Measurements from ENCODE around the gene DNAH11. TPM values are rescaled to one million over a fixed set of nuclear protein-coding genes. Genes with fewer than 3 reads are reported as not detected.

Gene DNAH11
- total RNA-seq, 1 donor from 2014 or later: 3.4 TPM

GRCh38 chr7:21544715-21545114, 1.9 kb downstream of the DNAH11 start:
- no peak for TF ChIP-seq CTCF (IDR thresholded peaks at IDR 0.05)
- H3K4me1 ChIP-seq: peaks cover 13% of the 10 kb centered on the region
- no peak overlapping the region for H3K27ac ChIP-seq
- no peaks in the 10 kb centered on the region for H3K9me3 ChIP-seq
- intact Hi-C loops (cut with DNase I): no loop called here
- H3K4me3 ChIP-seq: no peak overlapping the region
- no peaks in the 10 kb centered on the region for H3K36me3 ChIP-seq
- H3K27me3 ChIP-seq: peaks cover 40% of the 10 kb centered on the region
- no peak for ATAC-seq
- DNase-seq: no peak

GRCh38 chr7:21547501-21547900, 4.7 kb downstream of the DNAH11 start:
- no peak for TF ChIP-seq CTCF (IDR thresholded peaks at IDR 0.05)
- Histone ChIP-seq H3K36me3 (no peaks in the 10 kb centered on the region), H3K9me3 (no peaks in the 10 kb centered on the region), H3K4me3 (no peak overlapping the region), H3K27ac (no peak overlapping the region), H3K4me1 (peaks cover 13% of the 10 kb centered on the region), H3K27me3 (peaks cover 26% of the 10 kb centered on the region)
- no peak for ATAC-seq
- no peak for DNase-seq
- intact Hi-C loops (cut with DNase I): no loop called here

GRCh38 chr7:21548491-21548890, 5.7 kb downstream of the DNAH11 start:
- Histone ChIP-seq H3K27ac (no peak overlapping the region), H3K9me3 (no peaks in the 10 kb centered on the region), H3K27me3 (peaks cover 16% of the 10 kb centered on the region), H3K4me1 (peaks cover 3% of the 10 kb centered on the region), H3K36me3 (no peaks in the 10 kb centered on the region), H3K4me3 (no peak overlapping the region)
- no peak for ATAC-seq
- no peak for DNase-seq
- intact Hi-C loops (cut with DNase I): no loop called here
- TF ChIP-seq CTCF (IDR thresholded peaks at IDR 0.05): no peak

- intact Hi-C loops (cut with DNase I): no loop called here
- ATAC-seq (no peak), DNase-seq (no peak)
- Histone ChIP-seq H3K27ac (no peak overlapping the region), H3K27me3 (peaks cover 3% of the 10 kb centered on the region), H3K36me3 (no peaks in the 10 kb centered on the region), H3K4me3 (no peak overlapping the region), H3K9me3 (no peaks in the 10 kb centered on the region), H3K4me1 (no peaks in the 10 kb centered on the region)
- no peak for TF ChIP-seq CTCF (IDR thresholded peaks at IDR 0.05)
These were observed 7.2 kb downstream of the DNAH11 start for GRCh38 chr7:21550076-21550475.

GRCh38 chr7:21550821-21551531, 8.1 kb downstream of the DNAH11 start:
- no peak for DNase-seq
- H3K36me3 ChIP-seq: no peaks in the 10 kb centered on the region
- H3K27me3 ChIP-seq: peaks cover 3% of the 10 kb centered on the region
- no peaks in the 10 kb centered on the region for H3K9me3 ChIP-seq
- intact Hi-C loops (cut with DNase I): no loop called here
- no peak for TF ChIP-seq CTCF (IDR thresholded peaks at IDR 0.05)
- no peaks in the 10 kb centered on the region for H3K4me1 ChIP-seq
- H3K4me3 ChIP-seq: no peak overlapping the region
- no peak overlapping the region for H3K27ac ChIP-seq
- peak; percentile 43 for ATAC-seq

GRCh38 chr7:21562385-21562784, 19.5 kb downstream of the DNAH11 start:
- Histone ChIP-seq H3K36me3 (no peaks in the 10 kb centered on the region), H3K4me1 (no peaks in the 10 kb centered on the region), H3K27ac (no peak overlapping the region), H3K4me3 (no peak overlapping the region), H3K9me3 (no peaks in the 10 kb centered on the region), H3K27me3 (no peaks in the 10 kb centered on the region)
- ATAC-seq (peak; percentile 40), DNase-seq (no peak)
- no peak for TF ChIP-seq CTCF (IDR thresholded peaks at IDR 0.05)
- intact Hi-C loops (cut with DNase I): no loop called here

Data from upper lobe of right lung (tissue), 1 donor.